Measurements from ENCODE around the gene ADGRL3. TPM values are rescaled to one million over a fixed set of nuclear protein-coding genes. Genes with fewer than 3 reads are reported as not detected.
"Not testable (repeated sequence)": the region's sequence is repeated elsewhere in the genome, so short reads cannot be mapped to it uniquely, and the experiment has no call there.

Gene ADGRL3
- total and polyA plus RNA-seq, 4 donors, result 0.07 to 1.7 (median 0.82) TPM

- 84% methylated on average over 1 of the region's 1 CpG for WGBS
- Histone ChIP-seq H3K27me3 (ENCODE audit: control insufficient read depth in 4 of 4, insufficient read depth in 4 of 4, low read length in 3 of 4) (no peaks in the 10 kb centered on the region), H3K36me3 (ENCODE audit: control insufficient read depth in 4 of 4, insufficient read depth in 3 of 4, low read depth in 1 of 4, low read length in 3 of 4) (no peaks in the 10 kb centered on the region), H3K4me3 (ENCODE audit: low read depth in 1 of 3, low read length in 3 of 3) (no peak overlapping the region), H3K9ac (ENCODE audit: low read depth in 1 of 2, low read length in 2 of 2) (no peak overlapping the region), H3K4me1 (ENCODE audit: control insufficient read depth in 4 of 4, insufficient read depth in 4 of 4, low read length in 3 of 4) (no peaks in the 10 kb centered on the region), H3K9me3 (ENCODE audit: control insufficient read depth in 4 of 4, low read length in 3 of 4) (no peaks in the 10 kb centered on the region), H3K27ac (ENCODE audit: low read depth in 1 of 2, low read length in 2 of 2) (no peak overlapping the region)
- TF ChIP-seq ZBTB33 (IDR thresholded peaks at IDR 0.05), result no peak
- no peak for TF ChIP-seq HNF4G (IDR thresholded peaks at IDR 0.05)
- TF ChIP-seq EGR1 (IDR thresholded peaks at IDR 0.05; ENCODE audit: low read depth in 2 of 2), result no peak
- TF ChIP-seq RXRA (IDR thresholded peaks at IDR 0.05), result no peak
- TF ChIP-seq ATF3 (IDR thresholded peaks at IDR 0.05), result no peak
- TF ChIP-seq JUND (IDR thresholded peaks at IDR 0.05), result no peak
- TF ChIP-seq CTCF (IDR thresholded peaks at IDR 0.05; ENCODE audit: low read depth, low read length, missing input control), result no peak
- TF ChIP-seq REST (IDR thresholded peaks at IDR 0.05), result no peak
- no peak for TF ChIP-seq MAX (IDR thresholded peaks at IDR 0.05)
- TF ChIP-seq NR2F2 (IDR thresholded peaks at IDR 0.05), result no peak
- no peak for TF ChIP-seq YY1 (IDR thresholded peaks at IDR 0.05)
- DNase-seq (ENCODE audit: low spot score), result no peak
These were observed 438.5 kb downstream of the ADGRL3 start for GRCh38 chr4:61638591-61638990.

GRCh38 chr4:61646746-61647350 is 446.7 kb downstream of the ADGRL3 start:
- not testable (repeated sequence) for H3K9ac ChIP-seq (ENCODE audit: low read depth in 1 of 2, low read length in 2 of 2); H3K9me3 ChIP-seq (ENCODE audit: control insufficient read depth in 4 of 4, low read length in 3 of 4); DNase-seq (ENCODE audit: low spot score); H3K27me3 ChIP-seq (ENCODE audit: control insufficient read depth in 4 of 4, insufficient read depth in 4 of 4, low read length in 3 of 4); H3K4me3 ChIP-seq (ENCODE audit: low read depth in 1 of 3, low read length in 3 of 3); H3K27ac ChIP-seq (ENCODE audit: low read depth in 1 of 2, low read length in 2 of 2); H3K36me3 ChIP-seq (ENCODE audit: control insufficient read depth in 4 of 4, insufficient read depth in 3 of 4, low read depth in 1 of 4, low read length in 3 of 4); H3K4me1 ChIP-seq (ENCODE audit: control insufficient read depth in 4 of 4, insufficient read depth in 4 of 4, low read length in 3 of 4)
- 88% methylated on average over 26 of the region's 26 CpGs for WGBS

Data from liver (tissue), 9 donors.